Mammary epithelial cell (primary cell): ENCODE measurements around the gene PPP1R37.

Experiments
- CTCF ChIP-seq, 2 donors: IDR thresholded peaks in 1 of 2; conservative IDR thresholded peaks in 1 of 2; 2 replicates each; pipeline ENCODE4 v1.5.1; 2011 to 2012; ENCODE audit warnings: inconsistent platforms in 2 of 2, low read length in 2 of 2, mild to moderate bottlenecking in 2 of 2, control low read depth in 1 of 2, low read depth in 1 of 2; ENCODE audit not compliant: insufficient read depth in 1 of 2; ENCODE audit errors: extremely low read depth in 1 of 2
- EZH2 ChIP-seq: IDR thresholded peaks from 2 replicates; pipeline ENCODE4 v1.6.1; 2012; ENCODE audit warnings: low read length, inconsistent platforms, borderline replicate concordance

GRCh38 chr19:45104658-45105349, 11.8 kb downstream of the PPP1R37 start:
- TF ChIP-seq CTCF (conservative IDR thresholded peaks at IDR 0.05 in 1 of 2, IDR thresholded peaks at IDR 0.05 in 1 of 2; ENCODE audit: extremely low read depth in 1 of 2, insufficient read depth in 1 of 2, low read depth in 1 of 2, low read length in 2 of 2) (no peak), EZH2 (no peak)
